Measurements from ENCODE around the gene ACAD11. TPM values are rescaled to one million over a fixed set of nuclear protein-coding genes. Genes with fewer than 3 reads are reported as not detected.

ACAD11 gene
- total RNA-seq, 1 experiment from 2014 or later = 7.2 TPM

DNA sequence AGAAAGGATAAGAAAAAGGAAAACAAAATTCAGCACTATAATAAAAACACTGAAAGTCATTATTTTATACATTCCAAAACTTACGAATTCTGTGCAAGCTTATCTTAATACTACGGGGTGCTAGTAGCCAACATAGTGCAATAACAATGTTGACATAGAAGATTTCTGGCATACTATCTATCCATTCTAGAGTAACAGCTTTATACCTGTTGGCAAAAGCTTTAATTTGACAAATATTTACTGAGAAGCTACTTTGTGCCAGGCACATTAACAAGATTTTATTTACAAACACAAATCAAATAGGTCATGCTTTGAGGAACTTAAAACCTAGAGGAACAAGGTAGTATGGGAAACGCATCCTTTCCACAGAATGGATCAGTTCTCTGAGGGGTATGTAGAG, 61.4 kb downstream of the ACAD11 start:
- no peak for DNase-seq
- Histone ChIP-seq H3K36me3 (replicated peaks; ENCODE audit: control insufficient read depth, insufficient read depth, low read length) (peaks cover 2% of the 10 kb centered on the region), H3K4me3 (ENCODE audit: insufficient read depth, low read depth, low read length) (no peak overlapping the region), H3K27me3 (ENCODE audit: control insufficient read depth, insufficient read depth, low read length) (no peaks in the 10 kb centered on the region)

DNA sequence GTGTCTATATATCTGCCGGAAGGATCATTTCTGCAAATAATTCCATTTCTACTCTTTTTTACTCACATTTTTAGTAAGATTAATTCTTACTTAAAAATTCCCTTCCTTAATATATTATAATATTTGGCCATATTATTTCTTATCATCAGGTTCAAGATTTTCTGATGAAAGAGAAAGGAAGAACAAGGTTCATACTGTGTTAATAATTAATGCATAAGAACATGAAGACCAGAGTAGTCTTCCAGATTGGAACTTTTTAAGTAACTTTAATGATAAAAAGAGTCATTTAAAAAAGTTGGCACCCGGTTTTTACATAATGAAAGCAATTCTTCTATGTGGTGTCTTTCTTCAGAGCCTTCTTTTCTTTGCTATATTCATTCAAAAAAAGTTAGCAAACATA, 61.9 kb downstream of the ACAD11 start:
- DNase-seq = no peak
- no peaks in the 10 kb centered on the region for H3K27me3 ChIP-seq (ENCODE audit: control insufficient read depth, insufficient read depth, low read length)
- H3K4me3 ChIP-seq (ENCODE audit: insufficient read depth, low read depth, low read length) = no peak overlapping the region
- H3K36me3 ChIP-seq (replicated peaks; ENCODE audit: control insufficient read depth, insufficient read depth, low read length) = no peaks in the 10 kb centered on the region

GRCh38 chr3:132596816-132597433, 62.7 kb downstream of the ACAD11 start, which contains the start of gene ACKR4:
TSS of gene ACKR4 (plus strand) at chr3:132597270. CDS start at chr3:132600398, 3,128 bp downstream.
- DNase-seq = no peak
- Histone ChIP-seq H3K4me3 (ENCODE audit: insufficient read depth, low read depth, low read length) (no peak within 1 kb of the TSS), H3K36me3 (replicated peaks; ENCODE audit: control insufficient read depth, insufficient read depth, low read length) (no peaks in the 10 kb centered on the region), H3K27me3 (ENCODE audit: control insufficient read depth, insufficient read depth, low read length) (no peaks in the 10 kb centered on the region)

- H3K4me3 ChIP-seq (ENCODE audit: insufficient read depth, low read depth, low read length) = no peak overlapping the region
- H3K27me3 ChIP-seq (ENCODE audit: control insufficient read depth, insufficient read depth, low read length) = no peaks in the 10 kb centered on the region
- no peak for DNase-seq
- no peaks in the 10 kb centered on the region for H3K36me3 ChIP-seq (replicated peaks; ENCODE audit: control insufficient read depth, insufficient read depth, low read length)
Observed at GRCh38 chr3:132596326-132596725, 63.3 kb downstream of the ACAD11 start.

DNA sequence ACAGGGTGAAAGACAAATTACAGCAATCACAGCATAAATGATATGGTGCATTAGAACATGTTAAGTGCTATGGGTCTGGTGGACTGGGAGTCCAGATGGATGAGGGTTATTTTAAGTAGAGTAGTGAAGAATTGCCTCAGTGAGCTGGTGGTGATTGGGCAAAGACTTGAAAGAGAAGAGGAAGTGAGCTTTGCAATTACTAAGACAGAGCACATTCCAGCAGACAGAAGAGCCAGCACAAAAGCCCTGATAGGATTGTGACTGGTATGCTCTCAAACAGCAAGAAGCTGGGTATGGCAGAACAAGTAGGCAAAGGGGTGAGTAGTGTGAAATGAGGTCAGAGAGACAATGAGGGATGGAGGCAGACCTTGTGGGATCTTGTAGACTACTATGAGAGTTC, 64.6 kb downstream of the ACAD11 start:
- peak; percentile 2 for DNase-seq
- Histone ChIP-seq H3K4me3 (ENCODE audit: insufficient read depth, low read depth, low read length) (no peak overlapping the region), H3K36me3 (replicated peaks; ENCODE audit: control insufficient read depth, insufficient read depth, low read length) (no peaks in the 10 kb centered on the region), H3K27me3 (ENCODE audit: control insufficient read depth, insufficient read depth, low read length) (no peaks in the 10 kb centered on the region)

DNA sequence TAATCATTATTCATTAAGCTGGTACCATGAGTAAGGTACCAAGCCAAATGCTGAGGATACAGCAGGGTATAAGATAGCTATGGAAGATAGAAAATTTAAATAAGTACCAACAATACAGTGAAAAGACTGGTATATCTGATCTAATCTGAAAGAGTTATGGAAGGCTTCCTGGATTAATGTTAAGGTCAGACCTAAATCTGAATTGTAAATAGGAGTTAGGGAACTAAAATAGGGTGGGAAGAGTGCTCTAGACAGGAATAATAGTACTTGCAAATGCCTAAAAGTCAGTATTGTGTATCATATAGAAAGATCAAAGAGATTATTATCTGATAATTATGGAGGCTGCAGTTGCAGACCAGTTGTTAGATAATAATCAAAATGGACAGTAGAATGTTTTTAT, 65.1 kb downstream of the ACAD11 start:
- Histone ChIP-seq H3K36me3 (replicated peaks; ENCODE audit: control insufficient read depth, insufficient read depth, low read length) (no peaks in the 10 kb centered on the region), H3K27me3 (ENCODE audit: control insufficient read depth, insufficient read depth, low read length) (no peaks in the 10 kb centered on the region), H3K4me3 (ENCODE audit: insufficient read depth, low read depth, low read length) (no peak overlapping the region)
- no peak for DNase-seq

DNA sequence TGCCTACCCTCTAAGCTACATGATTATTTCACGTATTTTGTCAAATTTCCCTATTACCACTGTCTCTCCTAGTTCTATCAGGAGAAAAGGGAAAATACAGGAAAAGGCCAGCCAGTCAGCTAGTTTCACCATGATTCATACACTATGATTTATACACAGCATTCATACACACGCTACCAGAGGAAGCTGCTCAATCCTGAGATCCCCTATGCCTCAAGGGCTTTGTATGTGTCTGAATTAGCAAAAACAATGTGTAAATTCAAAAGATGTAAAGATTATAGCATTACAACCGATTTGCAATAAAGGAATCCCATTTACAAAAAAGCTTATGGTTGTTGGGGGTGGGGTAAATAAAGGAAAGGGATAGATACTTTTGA, 65.7 kb downstream of the ACAD11 start:
- no peak overlapping the region for H3K4me3 ChIP-seq (ENCODE audit: insufficient read depth, low read depth, low read length)
- H3K27me3 ChIP-seq (ENCODE audit: control insufficient read depth, insufficient read depth, low read length) = no peaks in the 10 kb centered on the region
- no peak for DNase-seq
- no peaks in the 10 kb centered on the region for H3K36me3 ChIP-seq (replicated peaks; ENCODE audit: control insufficient read depth, insufficient read depth, low read length)

DNA sequence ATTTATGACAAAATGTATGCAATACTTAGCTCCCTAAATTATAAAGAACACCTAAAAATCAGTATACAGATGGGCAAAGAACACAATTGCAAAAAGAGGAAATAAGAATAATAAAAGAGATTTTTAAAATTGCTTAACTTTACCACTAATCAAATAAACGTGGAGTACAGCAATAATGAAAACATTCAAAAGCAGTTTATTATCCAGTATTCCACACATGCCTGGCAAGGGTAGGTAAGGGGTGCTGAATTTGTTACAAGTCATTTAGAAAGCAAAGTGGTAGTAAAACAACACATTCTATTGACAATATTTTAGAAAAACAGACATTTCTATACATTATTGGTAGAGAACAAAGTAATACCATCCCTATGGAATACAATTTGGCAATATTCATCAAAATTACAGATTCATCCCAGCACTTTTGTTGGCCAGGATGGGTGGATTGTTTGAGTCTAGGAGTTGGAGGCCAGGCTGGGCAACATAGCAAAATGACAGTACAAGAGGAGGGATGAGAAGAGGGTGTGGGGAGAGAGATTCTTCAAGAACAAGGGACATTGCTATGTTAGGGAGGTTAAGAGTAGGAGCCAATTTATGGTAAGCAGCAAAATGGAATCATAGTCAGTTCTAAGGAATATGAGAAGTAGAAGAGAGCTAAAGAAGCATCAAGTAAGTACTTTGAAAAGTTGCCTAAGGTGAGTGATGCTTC, 66.2 kb downstream of the ACAD11 start:
- no peak for DNase-seq
- no peak overlapping the region for H3K4me3 ChIP-seq (ENCODE audit: insufficient read depth, low read depth, low read length)
- H3K27me3 ChIP-seq (ENCODE audit: control insufficient read depth, insufficient read depth, low read length) = no peaks in the 10 kb centered on the region
- H3K36me3 ChIP-seq (replicated peaks; ENCODE audit: control insufficient read depth, insufficient read depth, low read length) = no peaks in the 10 kb centered on the region

- H3K27me3 ChIP-seq (ENCODE audit: control insufficient read depth, insufficient read depth, low read length) = no peaks in the 10 kb centered on the region
- H3K4me3 ChIP-seq (ENCODE audit: insufficient read depth, low read depth, low read length) = no peak overlapping the region
- H3K36me3 ChIP-seq (replicated peaks; ENCODE audit: control insufficient read depth, insufficient read depth, low read length) = no peaks in the 10 kb centered on the region
- DNase-seq = no peak
Observed at GRCh38 chr3:132592216-132592615, 67.4 kb downstream of the ACAD11 start.

- DNase-seq = no peak
- H3K27me3 ChIP-seq (ENCODE audit: control insufficient read depth, insufficient read depth, low read length) = no peaks in the 10 kb centered on the region
- no peak overlapping the region for H3K4me3 ChIP-seq (ENCODE audit: insufficient read depth, low read depth, low read length)
- H3K36me3 ChIP-seq (replicated peaks; ENCODE audit: control insufficient read depth, insufficient read depth, low read length) = no peaks in the 10 kb centered on the region
Observed at GRCh38 chr3:132587401-132587800, 72.2 kb downstream of the ACAD11 start.

DNA sequence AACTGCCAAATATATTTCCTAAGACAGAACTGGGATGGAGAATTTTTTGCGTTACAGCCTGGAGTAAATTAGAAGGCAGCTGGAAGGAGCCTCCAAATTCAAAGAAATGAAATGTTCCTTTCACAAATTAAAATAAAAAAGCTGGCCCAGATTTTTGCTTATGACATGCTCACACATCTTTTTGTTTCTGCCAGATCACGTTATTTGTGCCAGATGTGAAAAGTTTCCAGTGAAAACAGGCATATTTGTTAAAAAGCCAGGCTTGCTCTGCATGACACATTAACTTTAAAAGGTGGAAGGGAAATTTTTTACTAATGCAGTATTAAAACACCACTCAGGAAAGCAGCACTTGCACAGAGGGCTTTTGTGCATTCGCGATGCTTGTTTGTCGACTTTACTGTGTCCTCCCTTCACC, 85.8 kb downstream of the ACAD11 start:
- Histone ChIP-seq H3K36me3 (replicated peaks; ENCODE audit: control insufficient read depth, insufficient read depth, low read length) (peaks cover 2% of the 10 kb centered on the region; the same call in 1 of the 2 replicates), H3K27me3 (ENCODE audit: control insufficient read depth, insufficient read depth, low read length) (no peaks in the 10 kb centered on the region), H3K4me3 (ENCODE audit: insufficient read depth, low read depth, low read length) (no peak overlapping the region)
- no peak for DNase-seq

- DNase-seq = no peak
- H3K36me3 ChIP-seq (replicated peaks; ENCODE audit: control insufficient read depth, insufficient read depth, low read length) = peaks cover 2% of the 10 kb centered on the region; the same call in 1 of the 2 replicates
- H3K27me3 ChIP-seq (ENCODE audit: control insufficient read depth, insufficient read depth, low read length) = no peaks in the 10 kb centered on the region
- H3K4me3 ChIP-seq (ENCODE audit: insufficient read depth, low read depth, low read length) = no peak overlapping the region
Observed at GRCh38 chr3:132570016-132570415, 89.6 kb downstream of the ACAD11 start.

DNA sequence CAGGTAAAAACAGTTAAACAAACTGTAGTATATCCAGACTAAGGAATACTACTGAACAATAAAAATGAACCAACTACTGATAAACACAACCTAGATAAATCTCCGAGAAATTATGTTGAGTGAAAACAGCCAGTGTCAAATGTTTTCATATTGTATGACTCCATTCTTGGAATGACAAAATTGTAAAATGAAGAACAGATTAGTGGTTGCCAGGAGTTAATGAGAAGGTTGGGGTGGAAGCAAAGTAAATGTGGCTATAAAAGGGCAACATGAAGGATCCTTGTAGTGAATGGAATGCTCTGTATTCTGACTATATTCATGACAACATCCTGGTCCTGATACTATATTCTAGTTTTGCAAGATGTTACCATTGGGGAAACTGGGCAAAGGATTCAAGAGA, 90.0 kb downstream of the ACAD11 start:
- H3K27me3 ChIP-seq (ENCODE audit: control insufficient read depth, insufficient read depth, low read length) = no peaks in the 10 kb centered on the region
- peaks cover 2% of the 10 kb centered on the region; the same call in 1 of the 2 replicates for H3K36me3 ChIP-seq (replicated peaks; ENCODE audit: control insufficient read depth, insufficient read depth, low read length)
- H3K4me3 ChIP-seq (ENCODE audit: insufficient read depth, low read depth, low read length) = no peak overlapping the region
- no peak for DNase-seq

- no peak overlapping the region for H3K4me3 ChIP-seq (ENCODE audit: insufficient read depth, low read depth, low read length)
- DNase-seq = no peak
- H3K36me3 ChIP-seq (replicated peaks; ENCODE audit: control insufficient read depth, insufficient read depth, low read length) = peaks cover 2% of the 10 kb centered on the region; the same call in 1 of the 2 replicates
- H3K27me3 ChIP-seq (ENCODE audit: control insufficient read depth, insufficient read depth, low read length) = no peaks in the 10 kb centered on the region
Observed at GRCh38 chr3:132569153-132569552, 90.5 kb downstream of the ACAD11 start.

GRCh38 chr3:132568422-132568821, 91.2 kb downstream of the ACAD11 start:
- Histone ChIP-seq H3K36me3 (replicated peaks; ENCODE audit: control insufficient read depth, insufficient read depth, low read length) (no peaks in the 10 kb centered on the region; the same call in 1 of the 2 replicates), H3K27me3 (ENCODE audit: control insufficient read depth, insufficient read depth, low read length) (no peaks in the 10 kb centered on the region), H3K4me3 (ENCODE audit: insufficient read depth, low read depth, low read length) (no peak overlapping the region)
- DNase-seq = no peak
